Liver (tissue), 3 donors: ENCODE measurements around the gene GLI1.

ENCODE experiments used
- ATF3 ChIP-seq: IDR thresholded peaks from 2 replicates; pipeline ENCODE4 v1.6.1; 2016; ENCODE audit warnings: antibody characterized with exemption
- CTCF ChIP-seq: fragments of 150-350 bp; IDR thresholded peaks from 2 replicates; pipeline ENCODE4 v1.5.1; 2017; ENCODE audit warnings: improper control_type of control experiment, low read depth, low read length; ENCODE audit not compliant: missing input control
- HNF4G ChIP-seq: IDR thresholded peaks from 2 replicates; pipeline ENCODE4 v1.6.1; 2016; ENCODE audit warnings: antibody characterized with exemption
- JUND ChIP-seq, 2 donors: IDR thresholded peaks; 2 replicates each; pipeline ENCODE4 v1.6.1; 2016; ENCODE audit warnings: antibody characterized with exemption in 2 of 2
- RAD21 ChIP-seq, 2 donors: IDR thresholded peaks; 2 replicates each; pipeline ENCODE4 v1.6.1; 2016; ENCODE audit warnings: antibody characterized with exemption in 2 of 2, mild to moderate bottlenecking in 2 of 2
- TAF1 ChIP-seq: conservative IDR thresholded peaks from 2 replicates; pipeline ENCODE4 v1.6.1; 2016; ENCODE audit warnings: antibody characterized with exemption, mild to moderate bottlenecking
- ZBTB33 ChIP-seq: IDR thresholded peaks from 2 replicates; pipeline ENCODE4 v1.6.1; 2016; ENCODE audit warnings: antibody characterized with exemption
- donor health status: healthy.
- donor health status: healthy.

- no peak for TF ChIP-seq JUND (IDR thresholded peaks at IDR 0.05)
- TF ChIP-seq CTCF = no peak
- TF ChIP-seq RAD21 (IDR thresholded peaks at IDR 0.05) = no peak
- no peak for TF ChIP-seq ATF3
- no peak for TF ChIP-seq HNF4G
- no peak for TF ChIP-seq TAF1
- TF ChIP-seq ZBTB33 = no peak
Measured at GRCh38 chr12:57498132-57498502, 38.5 kb downstream of the GLI1 start.
